GM23338 (cell line): Measurements from ENCODE around the gene C1orf56. TPM values are rescaled to one million over a fixed set of nuclear protein-coding genes. Genes with fewer than 3 reads are reported as not detected.

Experiments used
- ATAC-seq: fragments of 200-7000 bp; cut with Tn5 transposase; 3 replicates; pipeline ENCODE4 v1.9.1; 2020
- DNase-seq: peaks from one replicate; pipeline ENCODE4 v3.0.0-alpha.2; 2015; ENCODE audit warnings: low spot score
- H2AFZ ChIP-seq: fragments of 200-600 bp; sonication (generic); 2 replicates; pipeline ENCODE4 v1.8.0; 2016; ENCODE audit warnings: antibody characterized with exemption, mild to moderate bottlenecking, moderate library complexity
- H3F3A ChIP-seq: fragments of 200-600 bp; sonication (generic); replicated peaks from 2 replicates; pipeline ENCODE4 v1.8.0; 2017; ENCODE audit warnings: antibody characterized with exemption, mixed run types, low read depth
- H3K27ac ChIP-seq: fragments of 200-600 bp; sonication (generic); 2 replicates; pipeline ENCODE4 v1.6.1; 2016; ENCODE audit warnings: low read depth
- H3K27me3 ChIP-seq: fragments of 200-600 bp; sonication (generic); 2 replicates; pipeline ENCODE4 v1.8.0; 2016; ENCODE audit warnings: mild to moderate bottlenecking, mixed run types, moderate library complexity; ENCODE audit not compliant: insufficient read depth
- H3K36me3 ChIP-seq: fragments of 200-600 bp; sonication (generic); 2 replicates; pipeline ENCODE4 v1.8.0; 2016; ENCODE audit warnings: mild to moderate bottlenecking; ENCODE audit not compliant: insufficient read depth
- H3K4me1 ChIP-seq: fragments of 200-600 bp; sonication (generic); 2 replicates; pipeline ENCODE4 v1.8.0; 2016; ENCODE audit warnings: mild to moderate bottlenecking, moderate library complexity; ENCODE audit not compliant: insufficient read depth
- H3K4me2 ChIP-seq: fragments of 200-600 bp; sonication (generic); 2 replicates; pipeline ENCODE4 v1.7.1; 2017; ENCODE audit warnings: mixed run types
- H3K4me3 ChIP-seq: fragments of 200-600 bp; sonication (generic); 2 replicates; pipeline ENCODE4 v1.6.1; 2016; ENCODE audit warnings: mixed run types
- H3K79me2 ChIP-seq: fragments of 200-600 bp; sonication (generic); replicated peaks from 2 replicates; pipeline ENCODE4 v1.8.0; 2017; ENCODE audit warnings: mild to moderate bottlenecking; ENCODE audit not compliant: insufficient read depth
- H3K9me2 ChIP-seq: fragments of 200-600 bp; sonication (generic); 2 replicates; pipeline ENCODE4 v1.8.0; 2017; ENCODE audit not compliant: insufficient read depth
- H4K20me1 ChIP-seq: fragments of 200-600 bp; sonication (generic); replicated peaks from 2 replicates; pipeline ENCODE4 v1.8.0; 2017; ENCODE audit warnings: mild to moderate bottlenecking; ENCODE audit not compliant: insufficient read depth
- H3K27ac Mint-ChIP-seq: 2 replicates; pipeline ENCODE4 v1.8.0; 2020; ENCODE audit warnings: inconsistent platforms, mild to moderate bottlenecking, moderate library complexity, mixed read lengths
- H3K27me3 Mint-ChIP-seq: 3 replicates; pipeline ENCODE4 v1.8.0; 2022; ENCODE audit warnings: low read depth, mild to moderate bottlenecking, moderate library complexity, mixed read lengths, inconsistent platforms; ENCODE audit not compliant: insufficient read depth, poor library complexity
- H3K36me3 Mint-ChIP-seq: 3 replicates; pipeline ENCODE4 v1.8.0; 2021; ENCODE audit warnings: low read depth, mild to moderate bottlenecking, inconsistent platforms, moderate library complexity, mixed read lengths
- H3K4me1 Mint-ChIP-seq: 3 replicates; pipeline ENCODE4 v1.8.0; 2020; ENCODE audit warnings: mild to moderate bottlenecking, inconsistent platforms, mixed read lengths
- H3K4me3 Mint-ChIP-seq: 3 replicates; pipeline ENCODE4 v1.8.0; 2021; ENCODE audit warnings: moderate library complexity, mild to moderate bottlenecking, inconsistent platforms, mixed read lengths
- H3K9me3 Mint-ChIP-seq: 3 replicates; pipeline ENCODE4 v1.8.0; 2020; ENCODE audit warnings: moderate library complexity, mild to moderate bottlenecking, inconsistent platforms, mixed read lengths
- ETS1 ChIP-seq: IDR thresholded peaks from 2 replicates; pipeline ENCODE4 v1.6.1; 2016; ENCODE audit warnings: antibody characterized with exemption
- EZH2phosphoT487 ChIP-seq: fragments of 200-600 bp; sonication (generic); IDR thresholded peaks from one replicate; pipeline ENCODE4 v1.8.1; 2018; ENCODE audit warnings: antibody characterized with exemption; ENCODE audit not compliant: unreplicated experiment
- NANOG ChIP-seq: IDR thresholded peaks from 2 replicates; pipeline ENCODE4 v1.6.1; 2016; ENCODE audit warnings: antibody characterized with exemption, borderline replicate concordance
- POLR2AphosphoS5 ChIP-seq: IDR thresholded peaks from 2 replicates; pipeline ENCODE4 v1.6.1; 2016; ENCODE audit warnings: antibody characterized with exemption, low read depth
- REST ChIP-seq: IDR thresholded peaks from one replicate; pipeline ENCODE4 v1.6.1; 2018; ENCODE audit warnings: antibody characterized with exemption; ENCODE audit not compliant: unreplicated experiment
- STAT1 ChIP-seq: IDR thresholded peaks from one replicate; pipeline ENCODE4 v1.6.1; 2016; ENCODE audit warnings: antibody characterized with exemption; ENCODE audit not compliant: unreplicated experiment
- ZNF114 ChIP-seq: fragments of 250-450 bp; sonication (Bioruptor Pico); IDR thresholded peaks from 2 replicates; pipeline ENCODE4 v1.5.0; 2020; ENCODE audit warnings: mild to moderate bottlenecking, moderate library complexity
- ZNF331 ChIP-seq: fragments of 250-450 bp; sonication (Bioruptor Pico); IDR thresholded peaks from 2 replicates; pipeline ENCODE4 v1.5.0; 2020; ENCODE audit warnings: low read depth, mild to moderate bottlenecking, moderate library complexity
- ZNF462 ChIP-seq: fragments of 250-450 bp; sonication (Bioruptor Pico); IDR thresholded peaks from 2 replicates; pipeline ENCODE4 v1.5.0; 2020; ENCODE audit warnings: mild to moderate bottlenecking, moderate library complexity
- polyA plus RNA-seq: library from polyadenylated mRNA; unstranded; fragments of >200 nt; fragmentation: Nextera tagmentation; extraction: Ambion mirVana; gene quantifications from 2 replicates; pipeline ENCODE4 v1.2.1, GENCODE V29; 2016
- total RNA-seq: library from RNA; depleted of rRNA; stranded (reverse); fragments of >200 nt; shearing (Covaris generic); gene quantifications from 2 replicates; pipeline ENCODE4 v1.2.3, GENCODE V29; 2014

Gene C1orf56
- total and polyA plus RNA-seq, 2 experiments from 2014 or later = 3.9 to 27.8 TPM

- Mint-ChIP-seq H3K9me3 (no peaks in the 10 kb centered on the region), H3K27me3 (peaks cover 2% of the 10 kb centered on the region), H3K27ac (no peak overlapping the region), H3K36me3 (no peaks in the 10 kb centered on the region; the same call in 2 of the 3 replicates), H3K4me3 (no peak overlapping the region), H3K4me1 (peaks cover 10% of the 10 kb centered on the region; the same call in 2 of the 3 replicates)
- H3K4me1 ChIP-seq = peaks cover 4% of the 10 kb centered on the region
- TF ChIP-seq EZH2phosphoT487 (no peak), NANOG (no peak)
- H3K4me2 ChIP-seq = no peak overlapping the region
- no peak overlapping the region for H3K27ac ChIP-seq
- DNase-seq (no peak), ATAC-seq (no peak)
- H3K27me3 ChIP-seq = no peaks in the 10 kb centered on the region
- no peak overlapping the region for H2AFZ ChIP-seq
- no peaks in the 10 kb centered on the region for H3K36me3 ChIP-seq
- H4K20me1 ChIP-seq = no peaks in the 10 kb centered on the region; the same call in 1 of the 2 replicates
- no peaks in the 10 kb centered on the region for H3K9me2 ChIP-seq
- H3K79me2 ChIP-seq = peaks cover 15% of the 10 kb centered on the region
- H3F3A ChIP-seq = peaks cover 3% of the 10 kb centered on the region; the same call in 1 of the 2 replicates
- H3K4me3 ChIP-seq = no peak overlapping the region
These were observed 34.7 kb upstream of the C1orf56 start for GRCh38 chr1:151012684-151013471.

GRCh38 chr1:151013518-151013917, 34.0 kb upstream of the C1orf56 start:
- Histone ChIP-seq H2AFZ (no peak overlapping the region), H3K4me3 (no peak overlapping the region), H4K20me1 (no peaks in the 10 kb centered on the region; the same call in 1 of the 2 replicates), H3K27ac (no peak overlapping the region), H3K36me3 (no peaks in the 10 kb centered on the region), H3K4me2 (no peak overlapping the region), H3F3A (peaks cover 3% of the 10 kb centered on the region; the same call in 1 of the 2 replicates), H3K27me3 (no peaks in the 10 kb centered on the region), H3K79me2 (peaks cover 15% of the 10 kb centered on the region), H3K4me1 (peaks cover 3% of the 10 kb centered on the region; the same call in 1 of the 2 replicates), H3K9me2 (no peaks in the 10 kb centered on the region)
- no peak for DNase-seq
- H3K27ac Mint-ChIP-seq = no peak overlapping the region
- peaks cover 8% of the 10 kb centered on the region; the same call in 2 of the 3 replicates for H3K4me1 Mint-ChIP-seq
- peaks cover 2% of the 10 kb centered on the region for H3K27me3 Mint-ChIP-seq
- TF ChIP-seq STAT1 = no peak
- TF ChIP-seq POLR2AphosphoS5 = no peak
- TF ChIP-seq ZNF331 (CRISPR knock-in tag) = no peak
- TF ChIP-seq ETS1 = no peak
- TF ChIP-seq ZNF114 (CRISPR knock-in tag) = no peak
- TF ChIP-seq EZH2phosphoT487 = no peak
- no peak for TF ChIP-seq REST
- TF ChIP-seq ZNF462 (CRISPR knock-in tag) = no peak
- no peaks in the 10 kb centered on the region for H3K9me3 Mint-ChIP-seq
- peaks cover 3% of the 10 kb centered on the region; the same call in 2 of the 3 replicates for H3K36me3 Mint-ChIP-seq
- no peak overlapping the region for H3K4me3 Mint-ChIP-seq
- no peak for ATAC-seq
